Gastroesophageal sphincter (tissue), 4 donors: ENCODE results near the gene NDUFS8. TPM values are rescaled to one million over a fixed set of nuclear protein-coding genes. Genes with fewer than 3 reads are reported as not detected.

Source experiments
- ATAC-seq: fragments of 150-250 bp; one replicate; pipeline ENCODE4 v1.9.1; 2016; ENCODE audit warnings: mild to moderate bottlenecking, moderate library complexity
- H3K27ac ChIP-seq, 4 donors: fragments of 200-600 bp; sonication (generic) in 3 of 4; 1 replicate in 3 of 4; 2 replicates in 1 of 4; pipeline ENCODE4 v1.5.1; 2016 to 2019
- H3K27me3 ChIP-seq: fragments of 200-600 bp; sonication (generic); one replicate; pipeline ENCODE4 v1.5.1; 2019
- H3K36me3 ChIP-seq, 2 donors: fragments of 200-600 bp; sonication (generic); one replicate each; pipeline ENCODE4 v1.5.1; 2019; ENCODE audit warnings: control low read depth in 1 of 2
- H3K4me1 ChIP-seq, 3 donors: fragments of 200-600 bp; sonication (generic); 1 replicate in 2 of 3; 2 replicates in 1 of 3; pipeline ENCODE4 v1.5.1; 2016 to 2019; ENCODE audit warnings: control low read depth in 2 of 3
- H3K4me3 ChIP-seq, 2 donors: fragments of 200-600 bp; sonication (generic); one replicate each; pipeline ENCODE4 v1.5.1; 2019; ENCODE audit warnings: mild to moderate bottlenecking in 1 of 2, moderate library complexity in 1 of 2
- H3K9me3 ChIP-seq, 3 donors: fragments of 200-600 bp; sonication (generic); one replicate each; pipeline ENCODE4 v1.5.1; 2017 to 2019; ENCODE audit warnings: control low read depth in 2 of 3
- EP300 ChIP-seq: sonication (generic); formaldehyde crosslinking; IDR thresholded peaks from one replicate; pipeline ENCODE4 v1.6.1; 2017; ENCODE audit warnings: antibody characterized with exemption, mild to moderate bottlenecking
- POLR2A ChIP-seq, 2 donors: fragments of 450-650 bp; IDR thresholded peaks; one replicate each; pipeline ENCODE4 v1.6.1; 2017; ENCODE audit warnings: antibody characterized with exemption in 2 of 2, mild to moderate bottlenecking in 2 of 2, moderate library complexity in 1 of 2
- POLR2AphosphoS5 ChIP-seq: sonication (generic); formaldehyde crosslinking; IDR thresholded peaks from one replicate; pipeline ENCODE4 v1.6.1; 2017; ENCODE audit warnings: antibody characterized with exemption
- WGBS, 2 donors: methylation state at CpG; one replicate each; pipeline ENCODE4 v1.1.5; 2018; ENCODE audit warnings: low coverage in 1 of 2; 5-methylcytosine and 5-hydroxymethylcytosine counted together
- total RNA-seq, 4 donors: library from RNA; depleted of rRNA; stranded (reverse); fragments of >200 nt; gene quantifications; one replicate each; pipeline ENCODE4 v1.1.0, GENCODE V29; 2016
- TF ChIP-seq, protein P1 (sequence below), 4 experiments: fragments of 200-600 bp in 2 of 4; fragments of 450-650 bp in 2 of 4; sonication (generic) in 1 of 4; IDR thresholded peaks; one replicate each; pipeline ENCODE4 v1.5.1; 2017 to 2019; ENCODE audit warnings: antibody characterized with exemption in 4 of 4, mild to moderate bottlenecking in 2 of 4, moderate library complexity in 2 of 4

The NDUFS8 gene
- total RNA-seq, 4 donors from 2014 or later = 145 to 203 (median 159) TPM

DNA sequence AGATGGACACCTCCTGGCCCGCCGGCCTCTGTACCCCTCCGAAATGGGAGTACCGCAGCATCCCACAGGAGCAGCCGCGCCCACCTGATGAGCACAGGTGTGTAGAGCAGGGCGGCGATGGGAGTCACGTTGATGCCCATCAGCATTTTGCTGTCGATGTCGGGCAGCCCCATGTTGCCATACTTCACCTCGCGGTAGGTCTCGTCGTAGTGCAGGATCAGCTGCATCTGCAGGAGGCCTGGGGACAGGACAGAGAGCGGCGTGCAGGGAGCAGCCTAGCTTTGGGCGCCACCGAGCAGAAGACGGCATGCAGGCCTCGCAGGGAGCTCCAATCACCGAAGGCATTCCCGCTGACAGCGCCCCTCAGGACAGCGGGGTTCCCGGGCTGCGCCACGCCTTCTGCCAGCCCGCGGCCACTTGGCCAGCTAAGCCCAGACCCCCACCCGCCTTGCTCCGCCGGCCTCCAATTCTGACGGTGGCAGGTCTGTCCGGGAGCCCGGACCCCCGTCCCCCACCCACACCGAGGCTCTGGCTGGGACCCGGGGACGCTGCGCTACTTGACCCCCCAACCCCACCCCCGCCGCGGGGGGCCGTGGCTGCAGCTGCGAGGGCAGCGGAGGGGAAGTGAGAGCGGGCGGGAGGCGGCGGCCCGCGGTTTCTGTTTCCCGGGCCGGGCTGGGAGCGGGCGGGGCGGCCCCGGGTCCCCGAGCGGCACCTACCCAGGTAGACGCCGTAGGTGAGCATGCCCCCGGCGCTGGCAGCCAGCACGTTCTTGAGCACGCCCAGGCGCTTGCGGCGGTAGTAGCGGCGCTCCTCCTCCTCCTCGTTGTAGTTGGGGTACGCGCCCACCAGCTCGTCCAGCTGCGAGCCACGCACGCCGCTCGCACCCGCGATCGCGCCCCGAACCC is 27.3 kb upstream of the NDUFS8 start:
- Histone ChIP-seq H3K27me3 (no peaks in the 10 kb centered on the region), H3K36me3 (no peaks in the 10 kb centered on the region), H3K4me3 (peak overlapping the region; percentile 42 to 91), H3K9me3 (no peaks in the 10 kb centered on the region), H3K4me1 (peaks cover 0 to 22% (median 0%) of the 10 kb centered on the region in 3 donors), H3K27ac (peak overlapping the region in 3 of 4 donors; percentile 72 to 80 (median 73))
- TF ChIP-seq POLR2AphosphoS5 (no peak), EP300 (no peak), POLR2A (IDR thresholded peaks at IDR 0.05) (no peak)
- TF ChIP-seq, protein P1, sequence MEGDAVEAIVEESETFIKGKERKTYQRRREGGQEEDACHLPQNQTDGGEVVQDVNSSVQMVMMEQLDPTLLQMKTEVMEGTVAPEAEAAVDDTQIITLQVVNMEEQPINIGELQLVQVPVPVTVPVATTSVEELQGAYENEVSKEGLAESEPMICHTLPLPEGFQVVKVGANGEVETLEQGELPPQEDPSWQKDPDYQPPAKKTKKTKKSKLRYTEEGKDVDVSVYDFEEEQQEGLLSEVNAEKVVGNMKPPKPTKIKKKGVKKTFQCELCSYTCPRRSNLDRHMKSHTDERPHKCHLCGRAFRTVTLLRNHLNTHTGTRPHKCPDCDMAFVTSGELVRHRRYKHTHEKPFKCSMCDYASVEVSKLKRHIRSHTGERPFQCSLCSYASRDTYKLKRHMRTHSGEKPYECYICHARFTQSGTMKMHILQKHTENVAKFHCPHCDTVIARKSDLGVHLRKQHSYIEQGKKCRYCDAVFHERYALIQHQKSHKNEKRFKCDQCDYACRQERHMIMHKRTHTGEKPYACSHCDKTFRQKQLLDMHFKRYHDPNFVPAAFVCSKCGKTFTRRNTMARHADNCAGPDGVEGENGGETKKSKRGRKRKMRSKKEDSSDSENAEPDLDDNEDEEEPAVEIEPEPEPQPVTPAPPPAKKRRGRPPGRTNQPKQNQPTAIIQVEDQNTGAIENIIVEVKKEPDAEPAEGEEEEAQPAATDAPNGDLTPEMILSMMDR (IDR thresholded peaks at IDR 0.05) = no peak
- peak; percentile 38 for ATAC-seq
- no CpG with 5 or more reads among the region's 86 CpGs for WGBS, 2 donors

DNA sequence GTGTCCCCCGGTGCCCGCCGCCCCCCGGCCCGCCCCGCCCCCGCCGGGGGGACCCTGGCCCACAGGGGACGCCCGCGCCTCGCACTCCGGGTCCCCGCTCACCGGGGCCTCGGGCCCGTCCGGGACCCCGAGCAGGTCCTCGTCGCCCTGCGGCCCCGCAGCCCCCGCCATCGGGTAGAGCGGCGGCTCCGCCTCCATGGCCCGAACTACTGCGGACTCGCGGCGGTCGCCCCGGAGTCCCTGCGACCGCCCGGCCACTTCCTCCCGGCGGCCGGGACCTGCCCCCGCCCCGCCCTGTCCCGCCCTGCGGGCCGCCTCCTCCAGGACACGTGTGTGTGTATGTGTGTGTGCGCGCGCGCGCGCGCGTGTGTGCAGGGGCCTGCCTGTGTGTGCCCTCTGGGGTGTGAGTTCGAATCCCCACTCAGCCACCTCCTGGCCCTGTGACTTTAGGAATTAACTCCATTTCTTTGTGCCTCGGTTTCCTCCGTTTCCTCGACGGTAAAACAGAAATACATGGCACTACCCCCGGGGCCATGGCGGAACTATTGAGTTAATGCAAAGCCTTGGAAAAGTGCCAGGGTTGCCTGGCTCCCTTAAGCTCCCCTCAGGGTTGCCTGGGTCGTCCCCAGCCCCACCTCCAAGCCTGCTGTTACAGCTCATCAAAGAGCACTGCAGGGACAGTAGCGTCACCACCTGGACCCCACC is 26.5 kb upstream of the NDUFS8 start, which contains the start of gene UNC93B1:
Gene UNC93B1, minus strand, starts transcription at position 252 of the 705 bp plus-strand sequence. Its CDS starts 54 bp downstream, at position 198.
- H3K9me3 ChIP-seq = no peaks in the 10 kb centered on the region
- peak; percentile 93 for ATAC-seq
- H3K27ac ChIP-seq = peak within 1 kb of the TSS in 3 of 4 donors; percentile 72 to 80 (median 73)
- H3K4me3 ChIP-seq = peak within 1 kb of the TSS; percentile 42 to 91
- no peaks in the 10 kb centered on the region for H3K36me3 ChIP-seq
- peaks cover 0 to 27% (median 0%) of the 10 kb centered on the region in 3 donors for H3K4me1 ChIP-seq
- no peak for TF ChIP-seq EP300
- peak; percentile 39 to 69 for TF ChIP-seq POLR2A (IDR thresholded peaks at IDR 0.05)
- TF ChIP-seq, protein P1 (IDR thresholded peaks at IDR 0.05) = no peak
- TF ChIP-seq POLR2AphosphoS5 = no peak
- WGBS, 2 donors = 0 to 10% methylated on average over 1 to 2 of the region's 64 CpGs
- H3K27me3 ChIP-seq = no peaks in the 10 kb centered on the region

DNA sequence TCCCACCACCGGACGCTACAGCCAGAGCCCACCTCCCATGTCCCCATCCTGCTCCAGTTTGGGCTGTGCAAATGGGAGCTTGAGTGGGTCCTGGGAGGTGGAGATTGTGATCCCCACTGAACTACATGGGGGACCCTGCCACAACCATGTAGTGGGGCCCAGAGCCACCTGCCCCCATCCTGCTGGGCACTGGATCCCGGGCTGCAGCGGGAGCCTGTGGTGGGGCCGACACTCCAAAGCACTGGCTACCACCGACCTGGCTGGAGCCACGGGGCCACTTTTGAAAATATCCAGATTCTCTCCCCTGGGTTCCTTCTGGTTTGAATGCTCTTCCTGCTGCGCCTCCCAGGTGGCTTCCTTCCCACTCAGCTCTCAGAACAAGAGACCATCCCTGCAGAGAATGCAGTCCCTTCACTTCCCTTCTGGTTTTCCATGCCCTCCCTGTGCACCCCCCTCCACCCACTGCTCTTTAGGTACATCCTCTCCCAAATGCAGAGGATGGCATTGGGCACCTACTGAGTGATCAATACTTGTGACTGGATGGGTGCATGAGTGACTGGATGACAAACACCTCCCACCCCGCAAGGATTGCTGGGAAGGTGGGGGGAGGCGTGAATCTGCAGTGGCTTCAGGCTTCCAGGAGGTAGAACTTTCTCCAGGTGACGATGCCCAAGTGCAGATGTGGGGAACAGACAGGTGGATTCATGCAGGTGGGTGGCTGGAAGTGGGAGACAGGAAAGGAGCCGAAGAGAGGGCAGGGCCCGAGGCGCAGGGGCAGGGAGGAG is 25.7 kb upstream of the NDUFS8 start:
- WGBS, 2 donors = 68 to 81% methylated on average over 5 to 7 of the region's 14 CpGs
- no peaks in the 10 kb centered on the region for H3K27me3 ChIP-seq
- no peaks in the 10 kb centered on the region for H3K36me3 ChIP-seq
- peak overlapping the region in 1 of 2 donors; percentile 91 for H3K4me3 ChIP-seq
- H3K27ac ChIP-seq = peak overlapping the region in 2 of 4 donors; percentile 23 to 80
- no peak for TF ChIP-seq POLR2A (IDR thresholded peaks at IDR 0.05)
- TF ChIP-seq EP300 = no peak
- TF ChIP-seq POLR2AphosphoS5 = no peak
- TF ChIP-seq, protein P1 (IDR thresholded peaks at IDR 0.05) = no peak
- no peaks in the 10 kb centered on the region for H3K9me3 ChIP-seq
- H3K4me1 ChIP-seq = peaks cover 0 to 34% (median 2%) of the 10 kb centered on the region in 3 donors
- ATAC-seq = no peak

DNA sequence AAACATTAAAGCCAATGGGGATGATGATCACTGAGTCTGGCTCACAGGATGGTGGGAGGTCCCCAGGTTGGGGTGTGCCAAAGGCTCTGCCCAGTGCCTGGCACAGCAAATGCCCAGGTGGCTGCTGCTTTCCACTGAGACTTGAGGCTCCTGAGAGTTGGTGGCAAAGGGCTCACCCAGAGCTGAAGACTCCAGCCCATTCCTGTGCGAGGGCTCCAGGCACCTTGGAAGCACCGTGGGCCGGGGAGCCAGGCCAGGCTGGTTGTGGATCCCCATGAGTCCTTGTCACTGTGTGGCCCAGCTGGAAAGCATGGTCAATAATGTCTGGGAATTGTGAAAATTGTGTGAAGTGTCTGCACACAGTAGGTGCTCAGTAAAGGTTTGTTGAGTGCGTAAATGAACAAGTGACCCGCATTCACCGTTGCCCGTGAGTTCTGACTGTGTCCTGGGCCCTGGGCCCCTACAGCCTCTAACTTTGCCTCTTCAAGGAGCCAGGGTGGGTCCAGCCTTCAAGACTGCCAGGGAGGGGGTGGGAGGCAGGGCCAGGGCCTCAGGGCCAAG is 23.8 kb upstream of the NDUFS8 start:
- H3K4me1 ChIP-seq = peaks cover 0 to 54% (median 12%) of the 10 kb centered on the region in 3 donors
- H3K4me3 ChIP-seq = no peak overlapping the region
- WGBS, 2 donors = no CpG with 5 or more reads among the region's 7 CpGs
- no peaks in the 10 kb centered on the region for H3K36me3 ChIP-seq
- no peaks in the 10 kb centered on the region for H3K9me3 ChIP-seq
- H3K27me3 ChIP-seq = no peaks in the 10 kb centered on the region
- TF ChIP-seq, protein P1 (IDR thresholded peaks at IDR 0.05) = no peak
- TF ChIP-seq POLR2AphosphoS5 (no peak), POLR2A (IDR thresholded peaks at IDR 0.05) (no peak), EP300 (no peak)
- H3K27ac ChIP-seq = no peak overlapping the region
- no peak for ATAC-seq
